HG03342 (cell line): Measurements from ENCODE around the gene DYNLL1.

Experiments used
- ATAC-seq: cut with Tn5 transposase; IDR thresholded peaks from one replicate; pipeline ENCODE4 v1.9.1; 2021; ENCODE audit warnings: mild to moderate bottlenecking, moderate library complexity; ENCODE audit not compliant: unreplicated experiment

The DYNLL1 gene

GRCh38 chr12:120546050-120546386 lies 50.1 kb downstream of the DYNLL1 start:
- no peak for ATAC-seq
